Inflammatory macrophage (primary cell): ENCODE measurements around the gene NR1H3.

Experiments used
- DNase-seq, 2 donors: peaks; one replicate each; pipeline ENCODE4 v3.0.0-alpha.2; 2020 to 2022

NR1H3 gene

GRCh38 chr11:47269829-47270305 is 12.1 kb downstream of the NR1H3 start, which contains the start of gene MADD:
TSS of gene MADD (plus strand) at chr11:47270133.
- peak; percentile 85 to 88 for DNase-seq

- peak; percentile 14 to 23 for DNase-seq
These were observed 12.8 kb downstream of the NR1H3 start for GRCh38 chr11:47270331-47271271.

GRCh38 chr11:47271328-47271727 is 13.5 kb downstream of the NR1H3 start:
- no peak for DNase-seq

GRCh38 chr11:47271961-47272661 is 14.3 kb downstream of the NR1H3 start:
- DNase-seq, result no peak

GRCh38 chr11:47272706-47273105 is 14.9 kb downstream of the NR1H3 start:
- peak in 1 of 2 donors; percentile 31 for DNase-seq

- DNase-seq, result no peak
These were observed 16.9 kb downstream of the NR1H3 start for GRCh38 chr11:47274495-47275235.

GRCh38 chr11:47276923-47277322 is 19.1 kb downstream of the NR1H3 start:
- no peak for DNase-seq

- DNase-seq, result no peak
These were observed 20.3 kb downstream of the NR1H3 start for GRCh38 chr11:47278058-47278457.

- no peak for DNase-seq
These were observed 21.0 kb downstream of the NR1H3 start for GRCh38 chr11:47278769-47279168.

- DNase-seq, result no peak
These were observed 22.3 kb downstream of the NR1H3 start for GRCh38 chr11:47280099-47280498.

GRCh38 chr11:47280860-47281259 is 23.1 kb downstream of the NR1H3 start:
- DNase-seq, result no peak

GRCh38 chr11:47282462-47282861 is 24.7 kb downstream of the NR1H3 start:
- DNase-seq, result no peak

GRCh38 chr11:47284151-47284550 is 26.4 kb downstream of the NR1H3 start:
- DNase-seq, result no peak

- no peak for DNase-seq
These were observed 28.4 kb downstream of the NR1H3 start for GRCh38 chr11:47285969-47286770.

GRCh38 chr11:47288066-47288465 is 30.3 kb downstream of the NR1H3 start:
- DNase-seq, result no peak

GRCh38 chr11:47289856-47290255 is 32.1 kb downstream of the NR1H3 start:
- no peak for DNase-seq

GRCh38 chr11:47295385-47295784 is 37.6 kb downstream of the NR1H3 start:
- DNase-seq, result no peak

- DNase-seq, result no peak
These were observed 38.2 kb downstream of the NR1H3 start for GRCh38 chr11:47296045-47296444.

- DNase-seq, result no peak
These were observed 41.3 kb downstream of the NR1H3 start for GRCh38 chr11:47299078-47299477.

- no peak for DNase-seq
These were observed 45.1 kb downstream of the NR1H3 start for GRCh38 chr11:47302853-47303252.

GRCh38 chr11:47305734-47306483 is 48.1 kb downstream of the NR1H3 start:
- DNase-seq, result no peak
